ENCODE measurements around the gene HBP1.
"Not testable (repeated sequence)": the region's sequence is repeated elsewhere in the genome, so short reads cannot be mapped to it uniquely, and the experiment has no call there.

Gene HBP1

GRCh38 chr7:107232568-107233090, 63.8 kb downstream of the HBP1 start:
- DNase-seq, result no peak

- no peak for DNase-seq
Measured at GRCh38 chr7:107233174-107233573, 64.4 kb downstream of the HBP1 start.

- DNase-seq, result no peak
Measured at GRCh38 chr7:107233981-107234380, 65.2 kb downstream of the HBP1 start.

- no peak for DNase-seq
Measured at GRCh38 chr7:107234436-107234835, 65.6 kb downstream of the HBP1 start.

GRCh38 chr7:107236862-107237261, 68.1 kb downstream of the HBP1 start:
- DNase-seq, result no peak

GRCh38 chr7:107237451-107237850, 68.6 kb downstream of the HBP1 start:
- DNase-seq, result no peak

GRCh38 chr7:107242267-107242666, 73.5 kb downstream of the HBP1 start:
- no peak for DNase-seq

GRCh38 chr7:107244613-107245012, 75.8 kb downstream of the HBP1 start:
- DNase-seq, result no peak

GRCh38 chr7:107246836-107247235, 78.0 kb downstream of the HBP1 start:
- not testable (repeated sequence) for DNase-seq

GRCh38 chr7:107248551-107249316, 79.9 kb downstream of the HBP1 start:
- DNase-seq, result no peak

GRCh38 chr7:107251963-107252362, 83.2 kb downstream of the HBP1 start:
- no peak for DNase-seq

Data from T-helper 9 cell (primary cell).